DMS153 (cell line): Measurements from ENCODE around the gene ARMC9.

Experiments used
- DNase-seq: peaks from one replicate; lab custom pipeline; 2025; lab: John Stamatoyannopoulos, UW

The ARMC9 gene

DNA sequence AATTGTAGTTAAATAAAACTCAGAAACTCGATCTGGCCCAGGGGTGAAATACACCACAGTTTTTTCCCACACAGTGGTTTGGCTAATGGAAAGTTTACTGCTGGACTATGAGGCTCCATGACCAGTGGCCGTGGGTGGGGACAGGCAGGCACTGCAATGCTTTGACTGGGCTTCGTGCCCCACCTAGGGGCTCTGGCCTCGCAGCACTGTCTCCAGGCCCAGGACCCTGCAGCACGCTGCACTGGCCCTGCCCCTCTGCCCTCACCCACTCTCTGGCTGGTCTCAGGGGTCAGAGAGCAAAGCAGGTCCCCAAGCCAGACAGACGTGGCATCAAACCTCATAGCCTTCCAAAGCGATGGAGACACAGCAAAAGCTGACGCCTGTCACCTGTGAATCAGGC lies 183.7 kb downstream of the ARMC9 start:
- no peak for DNase-seq

DNA sequence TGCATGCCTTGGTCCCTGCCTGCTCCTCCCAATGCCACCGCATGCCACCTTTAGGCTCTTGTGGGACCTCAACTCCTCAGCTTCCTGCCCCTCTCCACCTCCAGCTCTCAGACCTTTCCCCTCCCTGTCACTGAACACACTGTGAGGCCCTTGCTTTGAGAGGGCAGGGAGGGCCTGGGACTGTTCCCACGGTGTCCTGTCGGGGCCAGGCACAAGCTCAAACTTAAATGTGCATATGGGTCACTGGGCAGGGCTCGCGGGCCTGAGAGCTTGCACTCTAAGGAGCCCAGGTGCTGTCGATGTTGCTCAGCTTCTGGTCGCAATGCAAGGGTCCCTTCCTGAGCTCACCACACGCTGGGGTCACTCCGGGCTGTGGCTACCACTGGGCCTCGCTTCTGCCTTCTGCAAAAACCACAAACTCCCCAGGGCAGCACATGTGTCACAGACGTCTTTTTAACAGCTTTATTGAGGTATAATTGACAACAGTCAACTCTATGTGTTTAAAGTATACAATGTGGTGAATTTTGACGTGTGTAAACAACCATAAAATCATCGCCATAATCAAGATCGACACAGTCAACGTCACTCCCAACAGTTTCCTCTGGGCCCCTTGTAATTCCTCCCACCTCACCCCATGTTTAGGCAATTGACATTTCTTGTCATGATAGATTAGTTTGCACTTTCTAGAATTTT lies 185.1 kb downstream of the ARMC9 start:
- no peak for DNase-seq

DNA sequence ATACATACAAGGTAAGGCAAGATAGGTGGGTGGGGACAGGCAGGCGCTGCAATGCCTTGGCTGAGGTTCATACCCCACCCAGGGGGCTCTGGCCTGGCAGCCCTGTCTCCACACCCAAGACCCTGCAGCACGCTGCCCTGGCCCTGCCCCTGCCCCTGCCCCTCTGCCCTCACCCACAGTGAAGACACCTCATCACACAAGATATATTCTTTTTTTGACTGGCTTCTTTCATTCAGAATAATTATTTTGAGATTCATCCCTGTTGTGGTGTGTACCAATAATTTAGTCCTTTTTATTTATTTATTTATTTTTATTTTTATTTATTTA lies 185.6 kb downstream of the ARMC9 start:
- DNase-seq: no peak

DNA sequence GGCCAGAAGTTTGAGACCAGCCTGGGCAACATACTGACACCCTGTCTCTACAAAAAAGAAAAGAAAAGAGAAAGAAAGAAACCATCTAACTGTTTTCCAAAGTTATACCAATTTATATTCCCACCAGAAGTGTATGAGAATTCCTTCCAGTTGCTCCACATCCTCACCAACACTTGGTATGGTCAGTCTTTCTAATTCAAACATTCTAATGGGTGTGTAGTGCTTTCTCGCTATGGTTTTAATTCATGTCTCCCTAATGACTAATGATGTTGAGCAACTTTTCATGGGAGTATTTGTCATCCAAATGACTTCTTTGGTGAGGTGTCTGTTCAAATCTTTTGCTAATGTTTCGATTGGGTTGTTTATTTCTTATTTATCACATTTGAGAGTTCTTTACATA lies 186.5 kb downstream of the ARMC9 start:
- DNase-seq: no peak

DNA sequence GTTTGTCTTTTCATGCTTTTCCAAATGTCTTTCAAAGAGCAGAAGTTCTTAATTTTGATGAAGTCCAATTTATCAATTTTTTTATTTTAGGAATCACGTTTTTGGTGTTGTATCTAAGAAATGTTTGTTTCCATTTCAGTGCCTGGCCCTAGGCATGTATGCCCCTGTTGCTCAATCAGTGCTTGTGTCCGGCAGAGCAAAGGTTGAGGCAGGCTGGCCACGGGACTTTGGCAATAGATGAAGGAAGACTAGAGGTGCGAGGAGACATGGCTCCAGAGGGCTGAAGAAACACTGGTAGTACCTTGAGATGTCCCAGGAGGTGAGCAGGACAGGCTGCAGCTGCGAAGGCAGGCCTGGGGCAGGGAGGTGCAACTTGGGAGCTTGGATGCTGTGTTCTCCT lies 187.0 kb downstream of the ARMC9 start:
- no peak for DNase-seq

DNA sequence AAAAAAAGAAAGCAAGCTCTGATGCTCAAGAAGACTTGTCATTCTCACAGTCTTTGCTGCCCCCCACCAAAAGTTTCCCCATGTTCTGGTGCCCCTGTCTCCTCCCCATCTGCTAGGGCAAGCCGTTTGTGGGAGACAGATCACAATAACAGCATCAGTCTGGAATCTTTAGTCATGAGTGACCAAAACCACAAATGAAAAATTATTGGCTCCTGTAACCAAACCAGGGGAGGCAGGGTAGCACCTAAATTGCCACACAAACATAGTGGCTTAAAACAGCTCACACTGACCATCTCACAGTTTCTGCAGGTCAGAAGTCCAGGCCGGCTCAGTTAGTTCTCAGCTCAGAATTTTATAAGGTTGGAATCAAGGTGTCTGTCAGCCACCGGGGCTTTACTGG lies 188.0 kb downstream of the ARMC9 start:
- no peak for DNase-seq

DNA sequence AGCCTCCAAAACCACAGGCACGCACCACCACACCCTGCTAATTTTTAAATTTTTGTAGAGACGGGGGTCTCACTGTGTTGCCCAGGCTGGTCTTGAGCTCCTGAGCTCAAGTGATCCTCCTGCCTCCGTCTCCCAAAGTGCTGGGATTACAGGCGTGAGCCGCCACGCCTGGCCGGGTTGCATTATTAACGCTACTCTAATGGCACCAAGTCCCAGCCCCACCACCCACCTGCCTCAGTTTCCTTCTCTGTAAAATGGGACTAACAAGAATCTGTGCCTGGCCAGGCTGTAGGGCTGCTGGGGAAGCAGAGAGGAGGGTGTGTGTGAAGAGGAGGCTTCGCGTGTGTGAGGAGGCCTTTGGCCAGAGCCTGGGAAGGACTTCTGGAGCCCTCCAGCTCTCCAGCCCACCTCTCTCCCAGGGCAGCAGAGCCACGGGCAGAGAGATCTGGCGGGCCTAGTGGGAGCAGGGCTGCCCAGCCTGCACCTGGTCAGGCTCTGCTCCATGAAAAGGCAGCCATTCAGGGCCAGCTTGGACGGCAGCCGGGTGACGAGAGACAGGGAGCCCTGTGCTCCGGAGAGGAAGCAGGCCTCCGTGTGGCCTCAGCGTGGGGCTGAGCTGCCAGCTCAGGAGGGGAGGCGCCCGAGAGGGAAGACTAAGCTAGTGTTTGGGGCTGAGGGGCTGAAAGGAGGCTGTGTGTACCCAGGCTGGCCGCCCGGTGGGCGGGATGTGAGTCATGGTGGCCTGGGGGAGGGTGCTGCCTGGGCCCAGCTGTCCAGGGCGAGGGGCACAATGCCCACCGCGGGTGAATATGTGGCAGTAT lies 189.7 kb downstream of the ARMC9 start:
- DNase-seq: no peak

DNA sequence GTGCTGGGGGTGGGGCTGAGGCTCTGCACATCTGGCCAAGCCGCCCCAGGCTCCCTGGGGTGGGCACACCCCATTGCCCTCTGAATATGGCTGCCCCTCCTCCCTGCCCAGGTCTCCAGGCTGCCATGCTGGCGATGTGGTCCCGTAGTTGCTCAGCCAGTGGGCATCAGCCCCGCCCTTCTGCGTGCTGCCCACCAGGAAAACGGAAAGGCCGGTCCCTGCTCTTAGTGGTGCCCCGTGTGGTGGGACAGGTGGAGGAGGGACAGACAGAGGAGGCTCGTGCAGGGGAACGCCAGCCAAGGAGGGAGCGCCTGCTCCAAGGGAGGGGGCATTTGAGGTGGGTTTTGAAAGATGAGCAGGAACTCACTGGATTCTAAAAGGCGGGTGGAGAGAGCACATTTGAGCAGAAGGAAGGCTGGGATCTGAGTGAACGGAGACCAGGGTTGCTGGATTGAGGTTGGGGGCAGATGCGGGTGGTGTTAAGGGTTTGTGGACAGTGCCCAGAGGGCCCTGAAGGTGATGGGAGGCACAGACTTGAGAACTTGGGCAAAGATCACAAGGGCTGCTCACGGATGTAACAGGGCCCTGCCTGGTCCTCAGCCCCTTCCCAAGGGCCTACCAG lies 190.4 kb downstream of the ARMC9 start:
- no peak for DNase-seq

DNA sequence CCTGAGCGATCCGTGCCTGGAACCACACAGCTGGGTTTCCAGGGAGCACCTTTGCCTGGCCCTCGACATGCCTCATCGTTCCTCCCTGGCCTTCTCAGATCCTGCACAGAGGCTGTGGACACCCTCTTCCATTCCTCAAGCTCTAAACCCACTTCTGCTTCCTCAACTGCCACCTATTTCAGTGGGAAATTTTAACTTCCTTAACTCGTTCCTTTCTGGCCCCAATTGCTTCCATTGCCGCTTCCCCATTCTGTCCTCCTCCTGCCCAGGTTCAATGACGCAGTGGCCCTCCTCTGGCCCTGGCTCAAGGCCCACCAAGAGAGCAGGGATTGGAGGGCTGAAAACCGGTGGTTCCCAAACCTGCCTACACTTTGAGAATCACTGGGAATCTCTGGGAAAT lies 192.2 kb downstream of the ARMC9 start:
- no peak for DNase-seq

DNA sequence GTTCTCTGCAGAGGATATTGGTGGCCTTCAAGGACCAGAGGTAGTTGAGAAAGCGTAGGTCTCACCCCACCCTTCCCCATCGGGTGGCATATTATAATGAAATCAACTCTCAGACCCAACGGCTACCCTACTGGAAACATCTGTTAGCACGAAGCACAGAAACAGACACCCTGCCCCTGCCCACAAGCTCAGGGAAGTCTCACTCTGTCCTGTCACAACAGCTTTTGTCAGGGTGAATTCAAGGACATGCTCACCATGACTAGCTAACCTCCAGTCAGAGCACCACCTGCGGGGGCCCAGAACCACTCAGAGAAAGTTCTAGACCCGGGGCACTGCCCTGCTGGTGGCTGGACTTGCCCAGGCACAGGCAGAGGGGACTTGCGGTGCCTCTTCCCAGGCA lies 193.6 kb downstream of the ARMC9 start:
- DNase-seq: no peak

DNA sequence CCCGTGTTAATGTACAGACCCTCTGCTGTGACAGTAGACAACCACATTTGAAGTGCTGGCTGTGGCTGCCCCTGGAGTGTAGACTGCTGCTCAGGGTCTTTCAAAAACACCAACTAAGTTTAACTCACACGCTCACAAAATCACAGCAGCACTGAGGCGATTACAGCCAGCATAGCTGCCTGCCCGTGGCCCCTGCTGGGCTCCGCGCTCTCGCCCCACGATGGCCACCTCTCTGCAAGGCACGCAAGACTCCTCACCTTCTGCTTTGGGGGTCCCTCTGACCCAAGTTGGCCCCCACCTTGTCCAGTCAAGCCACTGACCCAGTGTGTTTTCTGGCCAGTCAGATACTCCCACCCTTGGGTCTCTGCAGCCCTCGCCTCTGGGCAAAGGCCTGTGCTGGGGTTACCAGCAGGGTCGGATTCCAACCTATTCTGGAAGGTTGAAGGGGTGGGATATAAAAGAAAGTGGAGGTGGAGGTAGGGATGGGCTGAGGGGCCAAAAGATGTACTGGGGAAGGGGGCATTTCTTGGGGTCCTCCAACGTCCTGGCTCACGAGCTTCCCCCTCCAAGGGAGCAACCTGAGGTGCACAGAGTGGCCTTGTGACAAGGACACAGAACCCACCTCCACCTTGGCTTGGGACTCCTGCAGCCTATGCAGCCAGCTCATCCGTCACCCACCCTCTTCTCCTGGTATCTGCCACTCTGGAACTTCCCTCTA lies 194.2 kb downstream of the ARMC9 start:
- DNase-seq: no peak

DNA sequence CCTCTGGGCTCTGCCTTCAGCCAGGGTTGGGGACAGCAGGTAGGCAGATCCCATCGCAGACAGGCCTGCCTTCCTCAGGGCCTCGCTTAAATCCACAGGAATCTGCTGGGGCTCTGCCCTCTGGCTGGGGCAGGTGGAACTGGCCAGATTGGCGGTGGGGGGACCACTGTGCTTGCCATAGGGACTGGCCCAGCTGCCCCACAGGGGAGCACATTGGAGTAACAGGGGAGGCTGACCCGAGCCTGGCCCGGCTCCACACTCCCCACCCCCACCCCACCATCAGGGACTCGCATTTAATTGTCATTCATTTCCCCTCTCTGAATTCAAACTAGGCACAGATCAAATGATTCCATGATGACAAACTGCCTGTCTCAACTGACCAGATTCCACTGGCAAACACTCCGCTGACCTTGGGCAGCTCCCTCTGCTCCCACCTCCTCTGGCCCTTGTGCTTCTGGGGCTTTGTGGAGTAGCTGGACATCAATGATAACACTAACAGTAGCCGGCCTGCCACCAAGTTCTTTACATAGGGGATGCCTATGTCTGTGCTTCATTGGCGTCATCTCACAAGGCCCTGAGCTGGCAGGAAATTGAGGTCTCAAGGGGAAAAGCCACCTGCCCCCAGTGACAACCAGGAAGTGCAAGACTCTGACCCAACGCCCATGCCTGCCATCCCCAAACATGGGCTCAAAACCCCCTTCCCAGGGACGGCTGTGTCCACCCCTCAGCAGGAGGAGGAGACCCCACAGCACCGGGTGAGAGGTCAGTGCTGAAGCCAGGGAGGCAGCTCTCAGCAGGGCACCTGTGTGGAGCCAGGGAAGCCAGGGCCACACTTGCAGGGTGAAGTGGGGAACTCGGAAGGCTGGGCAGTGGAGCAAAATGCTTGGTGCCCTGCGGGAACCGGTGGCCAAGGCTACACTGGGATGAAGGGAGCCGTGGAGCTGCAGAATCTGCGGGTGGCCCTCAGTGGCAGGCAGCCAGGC lies 195.0 kb downstream of the ARMC9 start:
- DNase-seq: no peak

DNA sequence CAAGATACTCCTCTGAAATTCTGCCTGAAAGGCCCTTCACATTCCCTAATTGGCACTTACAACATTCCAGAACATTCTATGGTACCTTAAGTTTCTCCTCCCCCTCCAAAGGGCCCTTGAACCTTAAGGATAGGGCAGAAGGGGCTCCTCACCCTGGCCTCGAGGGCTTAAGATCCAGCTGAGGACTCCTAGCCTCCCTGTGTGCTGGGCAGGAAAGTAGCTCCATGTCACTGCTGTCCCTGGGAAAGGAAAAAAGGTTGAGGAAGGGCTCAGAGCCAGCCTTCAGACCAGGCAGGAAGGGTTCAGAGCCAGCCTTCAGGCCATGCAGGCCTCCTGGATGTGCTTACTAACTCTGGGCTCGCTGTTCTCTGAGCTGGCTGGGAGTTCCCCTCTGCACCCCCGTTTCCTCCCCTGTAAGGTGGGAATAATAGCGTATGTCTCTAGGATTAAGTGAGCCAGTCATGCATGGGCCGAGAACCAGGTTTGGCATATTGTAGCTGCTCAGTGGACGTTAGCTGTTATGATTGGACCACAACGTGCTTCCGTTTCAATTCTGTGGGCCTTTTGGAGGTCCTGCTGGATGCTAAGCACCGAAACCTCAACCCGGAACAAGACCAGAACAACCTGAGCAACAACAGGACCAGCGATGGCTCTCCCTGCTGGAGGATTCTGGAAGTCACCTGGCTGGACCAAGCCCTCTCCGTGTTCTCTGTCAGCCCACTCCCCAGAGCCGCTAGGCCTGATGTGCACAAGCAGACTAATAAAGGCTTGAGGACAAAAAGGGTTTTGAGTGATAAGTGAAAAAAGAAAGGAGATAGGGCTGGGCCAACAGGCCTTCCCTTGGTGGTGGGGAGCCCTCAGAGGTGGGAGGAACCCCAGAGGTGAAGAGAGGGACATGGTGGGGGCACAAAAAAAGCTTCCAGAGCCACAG lies 196.0 kb downstream of the ARMC9 start:
- no peak for DNase-seq

DNA sequence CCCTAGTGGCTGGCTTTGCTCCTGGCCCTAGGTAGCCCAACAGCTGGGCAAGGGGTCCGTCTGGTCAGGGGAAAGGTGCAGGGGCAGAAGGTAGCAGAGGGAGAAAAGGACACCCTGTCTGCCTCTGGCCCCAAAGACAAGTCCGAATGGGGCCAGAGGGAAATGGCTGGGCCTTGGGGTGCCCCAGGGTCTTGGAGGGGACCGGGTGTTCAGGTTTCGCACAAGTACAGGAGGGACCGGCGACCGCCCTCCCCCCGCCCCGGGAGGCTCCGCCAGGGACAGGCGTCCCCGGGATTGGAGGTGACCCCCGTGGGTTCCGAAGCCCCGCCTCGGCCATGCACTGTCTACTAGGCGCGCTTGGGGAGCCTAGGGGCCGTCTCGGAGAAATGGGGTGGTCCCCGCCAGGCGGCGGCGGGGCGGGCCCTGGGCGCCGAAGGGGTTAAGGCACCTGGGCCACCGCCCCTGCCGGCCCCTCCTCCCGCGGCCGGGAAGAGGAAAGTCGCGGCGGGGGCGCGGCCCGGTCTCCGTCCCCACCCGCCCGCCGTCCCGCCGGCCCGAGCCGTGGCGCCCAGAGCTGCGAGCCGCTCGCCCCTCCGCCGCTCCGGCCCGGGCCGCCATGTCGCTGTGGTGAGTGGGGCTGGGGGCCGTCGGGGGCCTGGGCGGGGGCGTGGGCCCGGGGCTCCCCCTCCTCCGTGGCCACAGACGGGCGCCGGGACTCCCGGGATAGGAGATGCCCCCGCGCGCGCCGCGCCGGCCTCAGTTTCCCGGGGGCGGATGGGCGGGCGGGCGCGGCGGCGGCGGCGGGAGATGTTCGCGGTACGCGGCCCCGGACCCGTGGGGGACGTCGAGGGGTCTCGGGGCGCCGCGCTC lies 197.0 kb downstream of the ARMC9 start, which contains the start of gene B3GNT7:
Gene B3GNT7 (plus strand): TSS at position 523 of the 870 bp plus-strand sequence. CDS start 94 bp downstream, at position 617.
- no peak for DNase-seq

DNA sequence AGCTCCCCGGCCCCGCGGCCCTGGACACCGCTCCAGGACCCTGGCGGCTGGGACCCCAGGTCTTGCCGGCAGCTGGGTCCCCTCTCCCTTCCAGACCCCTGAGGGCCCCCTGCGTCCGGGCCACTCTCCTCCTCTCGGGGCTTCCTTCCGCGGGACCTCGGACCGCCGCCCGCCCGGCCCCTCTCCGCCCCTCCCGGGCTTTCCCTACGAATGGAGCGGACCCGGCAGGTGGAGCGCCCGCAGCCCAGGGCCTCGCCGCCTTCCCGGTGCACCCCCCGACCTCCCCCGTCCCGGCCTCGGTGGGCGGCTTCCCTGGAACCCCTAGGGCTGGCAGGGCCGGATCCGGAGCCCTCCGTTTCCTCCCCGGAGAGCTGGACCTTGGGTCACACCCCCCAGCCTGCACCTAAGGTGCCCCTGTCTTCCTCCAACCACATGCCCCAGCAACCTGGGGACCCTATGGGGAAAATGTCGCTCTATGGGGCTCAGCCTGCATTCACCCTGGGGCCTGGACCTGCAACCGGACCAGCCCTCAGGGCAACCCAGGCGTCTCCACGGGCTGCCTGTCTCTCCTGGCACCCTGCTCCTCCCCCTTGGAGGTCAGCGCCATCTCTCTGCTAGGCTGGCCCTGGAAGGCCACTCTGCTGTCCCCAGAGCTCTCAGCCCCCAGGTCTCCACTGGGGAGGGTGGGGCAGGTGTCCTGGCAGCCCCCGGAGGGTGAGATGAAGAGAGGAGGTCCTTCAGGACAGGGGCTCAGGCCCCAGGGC lies 197.8 kb downstream of the ARMC9 start:
- no peak for DNase-seq

DNA sequence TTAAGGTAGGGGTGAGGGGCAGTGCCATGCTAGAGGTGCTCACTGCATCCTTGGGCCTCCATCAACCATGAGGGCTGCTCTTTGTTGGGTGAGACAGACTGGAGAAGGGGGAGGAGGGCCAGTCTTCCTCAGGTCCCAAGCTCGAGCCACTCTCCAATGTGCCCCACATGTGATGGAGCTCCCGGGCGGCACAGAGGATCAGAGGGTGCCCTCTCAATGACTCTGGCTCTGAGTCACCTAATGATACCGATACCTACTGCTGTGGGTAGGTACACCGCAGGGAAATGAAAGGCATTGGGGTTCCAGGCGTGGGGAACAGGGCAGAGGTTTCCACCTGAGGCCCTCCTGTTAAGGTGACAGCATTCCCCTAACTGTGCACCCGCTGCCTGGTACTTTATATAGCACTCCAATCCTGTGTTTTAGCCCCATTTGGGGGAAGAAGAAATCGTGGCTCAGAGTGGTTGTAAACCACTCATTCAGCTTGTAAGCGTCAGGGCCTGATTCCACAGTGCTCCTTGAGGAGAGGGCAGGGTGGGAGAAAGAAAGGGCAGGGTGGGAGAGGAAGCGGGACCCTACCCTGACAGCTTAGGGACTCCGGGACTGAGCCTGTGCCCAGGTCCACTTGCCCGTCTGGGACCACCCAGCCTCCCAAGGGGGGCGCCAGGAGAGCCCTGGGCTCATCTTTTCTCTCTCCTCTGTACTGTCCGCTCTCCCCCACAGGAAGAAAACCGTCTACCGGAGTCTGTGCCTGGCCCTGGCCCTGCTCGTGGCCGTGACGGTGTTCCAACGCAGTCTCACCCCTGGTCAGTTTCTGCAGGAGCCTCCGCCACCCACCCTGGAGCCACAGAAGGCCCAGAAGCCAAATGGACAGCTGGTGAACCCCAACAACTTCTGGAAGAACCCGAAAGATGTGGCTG lies 198.8 kb downstream of the ARMC9 start:
- no peak for DNase-seq

DNA sequence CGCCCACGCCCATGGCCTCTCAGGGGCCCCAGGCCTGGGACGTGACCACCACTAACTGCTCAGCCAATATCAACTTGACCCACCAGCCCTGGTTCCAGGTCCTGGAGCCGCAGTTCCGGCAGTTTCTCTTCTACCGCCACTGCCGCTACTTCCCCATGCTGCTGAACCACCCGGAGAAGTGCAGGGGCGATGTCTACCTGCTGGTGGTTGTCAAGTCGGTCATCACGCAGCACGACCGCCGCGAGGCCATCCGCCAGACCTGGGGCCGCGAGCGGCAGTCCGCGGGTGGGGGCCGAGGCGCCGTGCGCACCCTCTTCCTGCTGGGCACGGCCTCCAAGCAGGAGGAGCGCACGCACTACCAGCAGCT lies 199.5 kb downstream of the ARMC9 start:
- DNase-seq: no peak
